ENCODE measurements around the gene TMEM147. TPM values are rescaled to one million over a fixed set of nuclear protein-coding genes. Genes with fewer than 3 reads are reported as not detected.
A peak's percentile ranks its signal among the peaks of the same experiment; 100 is the strongest.

Gene TMEM147
- total RNA-seq, 1 donor from 2014 or later, result 134 TPM

DNA sequence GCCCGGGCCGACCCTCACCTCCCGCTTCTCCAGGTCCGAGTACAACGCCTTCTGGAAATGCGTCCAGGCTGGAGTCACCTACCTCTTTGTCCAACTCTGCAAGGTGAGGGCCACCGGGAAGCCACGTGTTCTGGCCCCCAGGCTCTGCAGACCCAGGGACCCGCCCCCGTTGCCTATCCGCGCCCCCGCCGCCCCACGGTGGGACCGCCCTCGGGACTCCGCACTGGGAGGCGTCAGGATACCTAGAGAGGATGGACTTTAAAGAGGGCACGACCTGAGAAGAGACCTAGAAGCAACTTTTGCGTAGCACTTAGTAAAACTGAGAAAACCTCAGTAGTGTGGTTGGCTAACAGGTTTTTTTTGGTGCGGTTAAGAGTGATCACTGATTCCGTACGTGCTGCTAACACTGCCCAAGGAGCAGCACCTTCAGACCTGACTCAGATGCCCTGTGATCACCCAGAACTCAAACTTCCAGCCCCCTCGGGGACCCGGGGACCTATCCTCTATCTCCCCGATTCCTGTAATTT, 492 bp downstream of the TMEM147 start:
- peaks cover 25% of the 10 kb centered on the region for H3K36me3 Mint-ChIP-seq (ENCODE audit: low read depth)
- H3K27me3 Mint-ChIP-seq, result no peaks in the 10 kb centered on the region
- peak; percentile 90 for DNase-seq
- peak overlapping the region; percentile 96 for H3K27ac Mint-ChIP-seq
- peak overlapping the region; percentile 97 for H3K4me3 Mint-ChIP-seq
- H3K4me1 Mint-ChIP-seq, result peaks cover 29% of the 10 kb centered on the region
- intact Hi-C loops (cut with micrococcal nuclease), result loop anchor here (1.0 to 5.0 kb wide), 7 partner anchors 34 to 199 kb away; partner anchors contain the start of genes DMKN, FFAR1, HAUS5 and KMT2B
- no peaks in the 10 kb centered on the region for H3K9me3 Mint-ChIP-seq

DNA sequence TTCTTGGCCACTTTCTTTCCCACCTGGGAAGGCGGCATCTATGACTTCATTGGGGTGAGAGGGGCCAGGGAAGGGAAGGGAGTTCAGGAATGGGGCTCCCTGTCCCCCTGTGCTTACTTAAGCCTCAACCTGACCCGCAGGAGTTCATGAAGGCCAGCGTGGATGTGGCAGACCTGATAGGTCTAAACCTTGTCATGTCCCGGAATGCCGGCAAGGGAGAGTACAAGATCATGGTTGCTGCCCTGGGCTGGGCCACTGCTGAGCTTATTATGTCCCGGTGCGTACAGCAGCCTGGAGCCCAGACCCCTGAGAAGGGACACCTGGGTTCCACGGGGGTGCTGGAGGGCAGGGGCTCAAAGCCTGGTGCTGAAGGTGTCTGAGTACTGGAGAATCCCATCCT, 1.1 kb downstream of the TMEM147 start:
- Mint-ChIP-seq H3K36me3 (ENCODE audit: low read depth) (peaks cover 25% of the 10 kb centered on the region), H3K9me3 (no peaks in the 10 kb centered on the region), H3K4me1 (peaks cover 29% of the 10 kb centered on the region), H3K27ac (peak overlapping the region; percentile 96), H3K4me3 (peak overlapping the region; percentile 97), H3K27me3 (no peaks in the 10 kb centered on the region)
- no peak for DNase-seq
- intact Hi-C loops (cut with micrococcal nuclease), result loop anchor here (1.0 to 5.0 kb wide), 6 partner anchors 34 to 200 kb away; partner anchors contain the start of genes DMKN, FFAR1, KMT2B and RBM42

DNA sequence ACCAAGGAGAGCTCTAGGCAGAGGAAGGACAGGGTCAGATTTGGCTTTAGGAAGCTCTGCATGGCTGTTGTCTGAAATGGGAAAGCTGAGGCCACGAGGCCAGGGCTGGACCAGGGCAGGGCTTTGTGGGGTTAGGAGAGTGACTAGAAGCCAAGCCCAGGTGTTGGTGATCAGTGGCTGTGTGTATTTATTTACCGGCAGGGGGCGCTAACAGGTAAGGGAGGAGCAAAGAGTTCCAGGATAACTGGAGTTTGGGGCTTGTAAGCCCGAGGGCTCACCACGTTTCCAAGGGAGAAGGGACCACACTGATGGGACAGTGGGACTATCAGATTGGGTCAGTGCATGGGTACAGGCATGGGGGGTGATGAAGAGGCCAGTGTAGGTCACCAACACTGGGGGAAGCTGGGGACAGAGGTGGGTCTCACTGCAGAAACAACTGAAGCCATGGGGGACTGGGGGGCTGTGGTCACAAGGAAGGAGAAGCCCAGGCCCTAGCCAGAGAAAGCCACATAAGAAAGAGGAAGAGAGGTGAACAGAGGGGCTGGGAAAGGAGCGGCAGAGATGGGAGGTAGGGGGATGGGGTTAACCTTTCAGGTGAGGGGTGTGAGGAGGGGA, 3.9 kb downstream of the TMEM147 start:
- peaks cover 26% of the 10 kb centered on the region for H3K4me1 Mint-ChIP-seq
- intact Hi-C loops (cut with micrococcal nuclease), result loop anchor here (5.0 kb wide), 4 partner anchors 37 to 168 kb away; partner anchors contain the start of genes DMKN, KMT2B and RBM42
- H3K36me3 Mint-ChIP-seq (ENCODE audit: low read depth), result peaks cover 20% of the 10 kb centered on the region
- H3K27me3 Mint-ChIP-seq, result no peaks in the 10 kb centered on the region
- no peak overlapping the region for H3K4me3 Mint-ChIP-seq
- peak; percentile 89 for DNase-seq
- H3K9me3 Mint-ChIP-seq, result no peaks in the 10 kb centered on the region
- H3K27ac Mint-ChIP-seq, result peak overlapping the region; percentile 9

- no peaks in the 10 kb centered on the region for H3K9me3 Mint-ChIP-seq
- intact Hi-C loops (cut with micrococcal nuclease), result loop anchor here (5.0 kb wide), 4 partner anchors 38 to 167 kb away; partner anchors contain the start of genes DMKN, KMT2B and RBM42
- no peak overlapping the region for H3K27ac Mint-ChIP-seq
- peaks cover 21% of the 10 kb centered on the region for H3K4me1 Mint-ChIP-seq
- no peak for DNase-seq
- H3K36me3 Mint-ChIP-seq (ENCODE audit: low read depth), result peaks cover 17% of the 10 kb centered on the region
- no peak overlapping the region for H3K4me3 Mint-ChIP-seq
- H3K27me3 Mint-ChIP-seq, result no peaks in the 10 kb centered on the region
These were observed 4.6 kb downstream of the TMEM147 start for GRCh38 chr19:35549879-35550523.

DNA sequence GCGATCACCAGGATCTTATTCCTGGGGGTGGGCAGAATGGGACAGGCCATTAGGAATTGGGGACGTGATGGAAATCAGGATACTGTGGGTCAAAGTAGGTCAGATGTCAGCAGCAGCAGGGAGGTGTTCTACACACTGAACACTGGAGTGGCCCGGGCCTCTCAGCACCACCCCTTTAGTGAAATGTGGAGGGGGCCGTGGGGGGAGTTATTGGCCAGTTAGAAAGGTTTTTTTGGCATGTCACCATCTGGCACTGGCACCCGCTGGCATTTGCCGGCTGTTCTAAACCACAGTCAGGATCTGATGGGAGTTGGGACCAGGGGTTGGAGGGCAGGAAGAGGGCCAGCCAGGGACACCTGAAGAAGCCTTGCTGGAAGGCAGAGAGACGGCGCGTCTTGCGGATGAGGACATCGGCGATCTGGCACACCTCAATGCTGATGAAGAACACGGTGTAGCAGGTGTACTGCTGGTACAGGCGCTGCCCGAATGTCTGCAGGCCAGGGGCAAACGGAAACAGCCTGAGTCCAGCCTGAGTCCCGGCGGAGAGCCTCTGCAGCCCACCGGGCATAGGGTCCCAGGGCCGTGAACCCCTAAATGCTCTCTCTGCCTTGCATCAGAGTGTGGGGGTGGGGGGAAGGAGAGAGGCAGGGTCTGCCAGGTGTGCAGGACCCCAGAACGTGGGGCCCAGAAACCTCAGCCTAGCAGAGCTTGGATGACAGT, 5.8 kb downstream of the TMEM147 start:
- Mint-ChIP-seq H3K9me3 (no peaks in the 10 kb centered on the region), H3K36me3 (ENCODE audit: low read depth) (peaks cover 17% of the 10 kb centered on the region), H3K4me1 (peaks cover 17% of the 10 kb centered on the region), H3K4me3 (no peak overlapping the region), H3K27me3 (peaks cover 2% of the 10 kb centered on the region), H3K27ac (no peak overlapping the region)
- no peak for DNase-seq
- intact Hi-C loops (cut with micrococcal nuclease), result no loop called here

DNA sequence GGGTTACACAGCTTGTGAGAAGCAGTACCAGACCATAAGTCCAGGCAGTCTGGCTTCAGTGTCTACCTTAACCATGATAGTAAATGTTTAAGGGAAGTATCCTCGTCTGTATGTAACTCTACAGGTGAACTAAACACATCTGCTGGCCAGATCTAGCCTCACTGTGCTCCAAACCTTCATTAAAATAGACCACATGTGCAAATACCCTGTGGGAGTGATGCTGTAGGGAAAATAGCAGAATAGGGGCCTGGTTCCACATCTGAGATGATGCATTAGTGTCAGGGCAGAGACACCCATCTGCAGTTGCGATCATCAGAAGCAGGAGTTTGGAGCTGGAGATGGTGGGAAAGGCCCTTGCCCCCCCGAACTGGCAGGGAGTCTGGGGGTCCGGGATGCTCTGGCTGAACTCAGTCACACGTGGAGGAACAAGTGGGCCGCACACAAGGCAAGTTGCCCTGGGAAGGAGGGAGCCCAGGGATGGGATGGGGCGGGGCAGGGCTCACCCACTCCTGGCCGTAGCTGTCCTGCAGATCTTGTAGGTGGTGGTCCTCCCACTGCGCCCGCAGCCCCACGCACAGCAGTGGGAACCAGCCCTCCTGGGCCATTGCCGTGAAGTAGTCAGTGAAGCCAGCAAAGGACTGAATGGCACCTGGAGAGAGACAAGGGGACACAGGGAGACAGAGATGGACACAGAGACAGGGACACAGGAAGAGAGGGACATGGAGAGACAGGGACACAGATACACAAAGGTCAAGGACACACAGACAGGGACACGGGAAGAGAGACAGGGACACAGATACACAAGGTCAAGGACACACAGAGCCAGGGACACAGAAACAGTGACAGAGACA, 7.3 kb downstream of the TMEM147 start:
- Mint-ChIP-seq H3K4me3 (no peak overlapping the region), H3K27ac (peak overlapping the region; percentile 29), H3K36me3 (ENCODE audit: low read depth) (peaks cover 9% of the 10 kb centered on the region), H3K4me1 (peaks cover 11% of the 10 kb centered on the region), H3K9me3 (no peaks in the 10 kb centered on the region), H3K27me3 (peaks cover 6% of the 10 kb centered on the region)
- no peak for DNase-seq
- intact Hi-C loops (cut with micrococcal nuclease), result no loop called here

GRCh38 chr19:35553385-35554000, 8.1 kb downstream of the TMEM147 start:
- Mint-ChIP-seq H3K4me1 (peaks cover 11% of the 10 kb centered on the region), H3K27me3 (peaks cover 8% of the 10 kb centered on the region), H3K9me3 (no peaks in the 10 kb centered on the region), H3K27ac (no peak overlapping the region), H3K36me3 (ENCODE audit: low read depth) (peaks cover 5% of the 10 kb centered on the region), H3K4me3 (no peak overlapping the region)
- intact Hi-C loops (cut with micrococcal nuclease), result no loop called here
- DNase-seq, result no peak

DNA sequence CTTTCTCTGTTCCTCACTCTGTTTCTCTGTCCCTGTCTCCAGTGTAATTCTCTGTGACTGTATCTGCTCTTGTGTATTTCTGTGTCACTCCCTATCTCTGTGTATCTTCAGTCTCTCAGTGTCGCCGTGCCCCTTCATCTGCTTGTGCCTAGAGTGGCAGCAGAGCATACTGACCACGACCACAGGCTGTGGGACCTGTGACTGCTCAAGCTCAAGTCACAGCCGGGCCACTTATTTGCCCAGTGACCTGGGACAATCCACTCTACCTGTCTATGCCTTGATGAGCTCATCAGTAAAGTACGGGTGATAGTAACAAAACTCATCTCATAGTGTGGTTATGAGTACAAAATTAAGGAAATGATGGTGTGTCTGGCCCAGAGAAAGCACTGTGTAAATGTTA, 8.7 kb downstream of the TMEM147 start:
- DNase-seq, result no peak
- no peak overlapping the region for H3K27ac Mint-ChIP-seq
- peaks cover 11% of the 10 kb centered on the region for H3K27me3 Mint-ChIP-seq
- intact Hi-C loops (cut with micrococcal nuclease), result no loop called here
- no peaks in the 10 kb centered on the region for H3K9me3 Mint-ChIP-seq
- peaks cover 3% of the 10 kb centered on the region for H3K36me3 Mint-ChIP-seq (ENCODE audit: low read depth)
- H3K4me1 Mint-ChIP-seq, result peaks cover 7% of the 10 kb centered on the region
- no peak overlapping the region for H3K4me3 Mint-ChIP-seq

DNA sequence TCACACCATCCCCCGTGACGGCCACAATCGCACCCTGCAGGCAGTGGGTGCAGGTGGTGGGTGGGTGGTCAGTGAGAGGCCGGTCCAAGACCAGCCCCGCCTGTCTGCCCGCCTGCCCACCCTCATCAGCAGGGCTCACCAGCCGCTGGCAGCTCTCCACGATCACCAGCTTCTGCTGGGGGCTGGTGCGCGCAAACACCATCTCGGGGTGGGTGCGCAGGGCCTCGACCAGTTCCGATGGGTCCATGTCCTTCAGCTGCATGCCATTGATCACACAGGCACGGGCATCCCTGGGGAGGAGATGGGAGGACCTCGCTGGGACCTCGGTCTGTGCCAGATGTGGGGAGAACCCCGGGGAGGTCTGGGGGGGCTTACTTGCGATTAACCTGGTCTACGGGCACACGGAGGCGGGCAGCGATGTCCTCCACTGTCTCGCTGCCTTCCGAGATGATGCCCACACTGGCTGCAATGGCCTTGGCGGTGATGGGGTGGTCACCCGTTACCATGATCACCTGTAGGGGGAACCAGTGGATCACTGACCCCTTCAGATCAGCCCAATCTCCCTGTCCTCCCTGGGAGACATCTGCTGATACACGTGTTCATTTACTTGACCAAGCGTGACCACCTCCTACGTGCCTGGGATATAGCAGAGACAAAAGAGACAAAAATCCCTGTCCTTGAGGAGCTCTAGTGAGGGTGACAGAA, 10.0 kb downstream of the TMEM147 start:
- Mint-ChIP-seq H3K4me3 (no peak overlapping the region), H3K27ac (no peak overlapping the region), H3K4me1 (peaks cover 5% of the 10 kb centered on the region), H3K9me3 (no peaks in the 10 kb centered on the region), H3K27me3 (peaks cover 22% of the 10 kb centered on the region), H3K36me3 (ENCODE audit: low read depth) (no peaks in the 10 kb centered on the region)
- no peak for DNase-seq
- intact Hi-C loops (cut with micrococcal nuclease), result no loop called here

- no peak overlapping the region for H3K27ac Mint-ChIP-seq
- H3K4me3 Mint-ChIP-seq, result no peak overlapping the region
- DNase-seq, result no peak
- H3K9me3 Mint-ChIP-seq, result no peaks in the 10 kb centered on the region
- intact Hi-C loops (cut with micrococcal nuclease), result no loop called here
- H3K36me3 Mint-ChIP-seq (ENCODE audit: low read depth), result no peaks in the 10 kb centered on the region
- H3K27me3 Mint-ChIP-seq, result peaks cover 23% of the 10 kb centered on the region
- peaks cover 5% of the 10 kb centered on the region for H3K4me1 Mint-ChIP-seq
These were observed 10.7 kb downstream of the TMEM147 start for GRCh38 chr19:35556025-35556590.

- Mint-ChIP-seq H3K9me3 (no peaks in the 10 kb centered on the region), H3K36me3 (ENCODE audit: low read depth) (no peaks in the 10 kb centered on the region), H3K27me3 (peaks cover 28% of the 10 kb centered on the region), H3K4me3 (peak overlapping the region; percentile 60), H3K4me1 (peaks cover 5% of the 10 kb centered on the region), H3K27ac (peak overlapping the region; percentile 7)
- intact Hi-C loops (cut with micrococcal nuclease), result no loop called here
- no peak for DNase-seq
These were observed 11.6 kb downstream of the TMEM147 start for GRCh38 chr19:35556846-35557538.
